Fibroblast of skin of back (primary cell): ENCODE results near the gene GLT1D1. TPM values are rescaled to one million over a fixed set of nuclear protein-coding genes. Genes with fewer than 3 reads are reported as not detected.
A peak's percentile ranks its signal among the peaks of the same experiment; 100 is the strongest.
"Not testable (repeated sequence)": the region's sequence is repeated elsewhere in the genome, so short reads cannot be mapped to it uniquely, and the experiment has no call there.

ENCODE experiments used
- DNase-seq: peaks from one replicate; pipeline ENCODE4 v3.0.0-alpha.2; 2013
- polyA plus RNA-seq, 2 experiments: library from polyadenylated mRNA; unstranded; fragments of 120-200 nt; gene quantifications; one replicate each; pipeline ENCODE4 v1.2.1, GENCODE V29; 2013; ENCODE audit not compliant: insufficient read length in 2 of 2

GLT1D1 gene
- not detected for polyA plus RNA-seq (2013, experiment 1 of 2; ENCODE audit: insufficient read length)
- 0.06 TPM for polyA plus RNA-seq (2013, experiment 2 of 2; ENCODE audit: insufficient read length)

GRCh38 chr12:128852885-128853599, at the start of gene GLT1D1:
TSS of gene GLT1D1 (plus strand) at chr12:128853478. CDS start at chr12:128853582, 104 bp downstream.
- no peak for DNase-seq

DNA sequence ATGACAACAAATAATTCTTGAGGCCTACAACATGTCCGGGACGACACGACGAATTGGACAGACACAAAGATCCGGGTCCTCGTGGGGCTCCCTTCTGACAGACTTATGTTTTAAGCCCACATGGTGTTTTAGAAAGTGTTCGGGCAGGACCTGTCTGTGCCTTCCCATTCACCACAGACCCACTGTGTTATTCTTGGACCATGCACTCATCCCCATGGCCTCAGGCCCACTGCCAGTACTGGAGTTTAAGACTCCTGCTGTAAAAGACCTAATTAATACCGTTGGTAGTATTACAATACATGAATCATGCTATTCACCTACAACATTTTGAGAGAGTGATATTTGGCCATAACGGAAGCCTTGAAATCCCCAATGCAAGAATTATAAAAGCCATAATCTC, 49.5 kb upstream of the GLT1D1 start:
- DNase-seq: no peak

DNA sequence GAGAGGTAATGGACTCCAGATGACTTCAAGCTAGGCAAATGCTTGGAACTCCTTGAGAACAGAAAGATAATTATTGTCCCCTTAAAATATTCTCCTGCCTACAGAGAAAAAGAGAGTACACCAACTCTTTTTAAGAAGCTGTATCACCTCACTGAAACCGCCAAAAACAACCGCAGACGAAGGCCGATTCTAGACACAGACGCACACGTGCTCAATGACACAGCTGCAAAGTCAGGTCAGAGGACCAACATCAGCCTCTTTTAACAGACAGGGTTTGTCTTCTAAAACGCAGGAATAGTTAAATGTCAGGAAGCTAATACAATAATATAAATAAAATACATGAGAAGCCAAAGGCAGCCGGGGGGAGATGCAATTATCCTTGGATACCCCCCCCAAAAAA, 48.5 kb upstream of the GLT1D1 start:
- no peak for DNase-seq

- not testable (repeated sequence) for DNase-seq
These were observed 47.9 kb upstream of the GLT1D1 start for GRCh38 chr12:128805406-128805805.

DNA sequence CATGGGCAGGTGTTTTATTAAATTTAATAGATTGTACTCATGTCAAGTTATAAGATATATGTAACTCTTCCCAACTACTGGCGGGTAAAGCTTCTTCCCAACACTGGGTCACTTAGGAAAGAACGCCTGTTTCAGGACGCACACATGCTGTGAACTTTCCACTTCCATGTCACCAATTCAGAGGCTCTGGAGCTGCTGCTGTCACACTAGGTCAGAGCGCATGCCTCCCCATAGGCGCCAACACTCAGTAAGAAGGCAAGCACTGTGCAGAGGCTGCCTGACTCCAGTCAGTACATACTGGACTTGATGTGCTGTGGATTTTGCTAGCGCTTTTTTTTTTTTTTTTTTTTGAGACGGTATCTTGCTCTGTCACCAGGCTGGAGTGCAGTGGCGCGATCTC, 46.7 kb upstream of the GLT1D1 start:
- DNase-seq: no peak

GRCh38 chr12:128807161-128807724, 46.0 kb upstream of the GLT1D1 start:
- DNase-seq: no peak

DNA sequence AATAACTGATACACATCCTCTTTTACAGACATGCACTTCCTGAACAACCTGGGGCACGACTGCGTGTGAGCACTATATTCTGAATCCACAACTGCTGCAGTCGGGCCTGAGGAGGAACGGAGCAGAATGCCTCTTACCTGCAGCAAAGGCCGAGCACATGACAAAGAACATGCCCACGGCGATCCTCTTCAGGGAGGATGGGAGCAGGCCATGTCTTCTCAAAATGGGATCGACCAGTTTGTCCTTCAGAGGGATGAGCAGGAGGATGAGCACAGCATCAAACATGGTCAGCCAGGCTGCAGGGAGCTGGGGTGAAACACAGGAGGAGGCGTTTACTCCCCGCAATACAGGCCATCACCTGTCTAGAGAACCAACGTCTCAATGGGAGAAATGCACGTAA, 44.6 kb upstream of the GLT1D1 start:
- no peak for DNase-seq

GRCh38 chr12:128810182-128811127, 42.8 kb upstream of the GLT1D1 start:
- DNase-seq: peak; percentile 69

DNA sequence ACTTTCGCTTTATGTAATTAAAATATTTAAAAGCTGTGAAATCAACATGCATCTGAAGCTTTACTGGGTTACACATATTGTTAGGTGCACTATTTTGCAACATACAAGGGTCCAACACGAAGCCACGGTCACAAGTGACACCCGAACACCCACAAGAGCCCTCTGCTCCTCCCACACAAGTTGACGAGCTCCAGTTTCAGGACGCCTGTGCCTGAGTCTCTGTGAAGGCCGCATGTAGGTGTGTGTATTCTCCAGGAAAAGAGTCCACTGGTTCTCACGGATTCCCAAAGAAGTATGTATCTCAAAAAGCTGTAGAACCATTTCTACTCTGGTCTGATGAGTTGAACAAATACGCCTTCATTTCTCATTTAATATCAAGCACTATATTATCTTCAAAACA, 41.5 kb upstream of the GLT1D1 start:
- DNase-seq: no peak

GRCh38 chr12:128813392-128813791, 39.9 kb upstream of the GLT1D1 start:
- DNase-seq: no peak

DNA sequence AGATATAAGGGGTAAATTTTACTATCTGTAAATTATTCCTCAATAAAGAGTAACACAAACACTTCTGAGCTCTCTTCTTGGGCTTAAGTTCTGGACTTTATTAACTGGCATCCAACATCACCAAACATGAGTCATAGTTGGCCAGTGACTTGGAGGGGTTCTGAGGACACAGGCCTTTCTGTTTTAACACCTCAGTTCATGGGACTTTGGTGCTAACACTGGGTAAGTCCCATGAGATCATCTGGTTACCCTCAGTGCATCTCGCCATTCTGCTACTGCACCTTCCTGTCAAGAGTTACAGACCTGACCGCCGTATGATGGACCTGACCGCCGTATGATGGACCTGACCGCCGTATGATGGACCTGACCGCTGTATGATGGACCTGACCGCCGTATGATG, 39.4 kb upstream of the GLT1D1 start:
- DNase-seq: peak; percentile 21

DNA sequence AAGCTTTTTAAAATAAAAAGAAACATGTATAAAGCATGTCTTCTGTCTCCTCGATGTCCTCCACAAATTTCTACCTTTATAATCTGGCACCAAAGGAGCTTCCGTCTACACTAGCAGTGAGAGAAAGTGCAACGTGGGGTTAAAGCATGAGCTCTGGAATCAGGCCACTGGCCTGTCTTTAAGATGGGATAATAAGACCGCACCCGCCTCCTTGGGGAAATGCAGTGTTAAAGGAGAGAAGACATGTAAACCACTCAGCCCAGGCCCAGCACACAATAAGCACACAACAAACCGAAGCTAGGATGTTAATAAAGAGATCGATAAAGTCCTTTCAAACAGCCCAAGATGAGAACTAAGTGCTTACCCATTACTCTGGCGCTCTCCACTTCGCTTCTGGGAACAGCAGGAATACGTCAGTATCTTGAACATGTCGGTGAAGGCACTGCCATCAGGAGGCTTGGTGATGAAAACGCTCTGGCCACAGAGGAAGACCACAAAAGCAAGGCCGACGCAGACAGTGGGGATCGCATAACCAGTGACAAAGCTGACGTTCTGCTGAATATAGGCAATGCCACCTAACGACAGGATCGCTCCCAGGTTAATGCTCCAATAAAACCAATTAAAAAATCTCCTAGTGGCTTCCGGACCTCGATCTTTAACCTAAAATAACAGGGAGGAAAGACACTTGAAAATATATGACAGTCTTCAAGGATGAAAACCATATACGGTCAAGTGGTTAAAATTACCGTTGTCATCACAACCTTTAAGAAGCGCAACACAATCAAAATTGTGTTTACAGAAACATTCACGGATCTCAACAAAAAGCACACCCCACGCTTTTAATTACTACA, 38.6 kb upstream of the GLT1D1 start:
- DNase-seq: no peak

GRCh38 chr12:128815779-128816642, 37.3 kb upstream of the GLT1D1 start:
- no peak for DNase-seq

- no peak for DNase-seq
These were observed 36.7 kb upstream of the GLT1D1 start for GRCh38 chr12:128816643-128816920.

DNA sequence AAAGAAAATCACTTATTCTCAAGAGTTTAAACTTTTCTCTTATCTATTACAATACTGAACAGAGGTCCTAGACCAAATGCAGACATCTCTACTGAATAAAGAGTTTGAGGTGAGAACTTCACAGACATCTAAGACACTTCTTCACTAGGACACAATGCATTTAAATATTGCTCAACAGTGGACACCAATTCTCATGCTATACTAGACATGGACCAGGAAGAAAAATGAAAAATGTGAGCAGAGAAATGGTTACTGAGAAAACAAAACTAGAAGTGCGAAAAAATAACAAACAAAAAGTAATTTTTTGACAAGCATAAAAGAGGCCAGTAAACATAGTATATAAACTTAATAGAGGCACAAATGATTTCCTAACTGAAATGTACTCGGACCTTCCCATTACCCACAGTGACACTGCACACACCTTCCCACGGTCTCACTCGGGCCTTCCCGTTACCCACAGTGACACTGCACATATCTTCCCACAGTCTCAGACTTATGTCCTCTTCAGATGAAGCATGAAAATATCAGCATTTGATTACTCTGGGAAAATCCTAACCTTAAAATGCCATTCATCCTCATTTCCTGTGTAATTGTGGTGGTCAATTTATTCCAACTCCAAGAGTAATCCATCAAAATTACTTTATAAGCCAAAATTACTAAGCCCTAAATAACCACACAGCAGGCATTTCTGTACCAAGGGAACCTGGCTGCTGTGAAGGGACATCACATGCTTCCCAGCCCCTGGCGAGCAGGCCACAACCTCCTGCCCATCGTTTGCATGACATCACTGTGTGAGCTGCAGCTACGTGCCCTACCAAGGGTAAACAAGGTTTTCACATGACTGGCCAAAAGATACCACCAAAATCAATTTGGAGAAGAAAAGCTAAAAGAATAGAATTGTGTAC, 35.9 kb upstream of the GLT1D1 start:
- DNase-seq: no peak

GRCh38 chr12:128818065-128819022, 34.9 kb upstream of the GLT1D1 start:
- DNase-seq: peak; percentile 66

DNA sequence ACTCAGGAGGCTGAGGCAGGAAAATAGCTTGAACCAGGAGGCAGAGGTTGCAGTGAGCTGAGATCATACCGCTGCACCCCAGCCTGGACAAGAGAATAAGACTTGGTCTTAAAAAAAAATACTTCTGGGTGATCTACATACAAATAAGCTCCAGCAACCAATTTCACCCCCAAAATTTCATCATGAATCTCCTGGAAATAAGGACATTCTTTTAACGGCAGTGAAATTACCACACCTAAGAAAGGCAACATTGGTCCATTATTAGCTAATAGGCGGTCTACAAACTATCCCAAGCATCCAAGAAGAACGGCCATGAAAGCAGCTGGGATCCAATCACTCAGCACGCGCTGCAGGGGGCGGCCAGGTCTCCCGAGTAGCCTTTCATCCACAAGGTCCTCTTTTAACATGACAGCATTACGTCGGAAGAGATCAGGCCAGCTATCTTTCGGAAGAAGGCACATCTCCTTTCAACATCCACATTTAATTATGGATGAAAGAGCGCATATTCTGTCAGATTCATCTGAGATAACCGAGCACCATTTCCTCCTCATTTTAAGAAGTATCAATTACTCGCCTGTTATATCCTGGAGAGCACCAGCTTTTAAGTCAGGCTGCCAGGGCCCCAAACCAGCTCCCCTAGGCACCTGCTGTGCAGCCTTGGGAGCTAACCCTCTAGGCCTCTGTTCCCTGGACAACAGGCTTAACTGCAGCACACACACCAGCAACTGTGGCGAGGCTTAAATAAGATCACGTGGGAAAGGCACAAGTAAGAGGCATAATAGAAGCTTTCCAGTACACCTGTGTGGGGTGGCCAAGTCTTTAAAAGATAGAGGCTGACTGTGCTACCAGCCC, 33.8 kb upstream of the GLT1D1 start:
- DNase-seq: no peak

DNA sequence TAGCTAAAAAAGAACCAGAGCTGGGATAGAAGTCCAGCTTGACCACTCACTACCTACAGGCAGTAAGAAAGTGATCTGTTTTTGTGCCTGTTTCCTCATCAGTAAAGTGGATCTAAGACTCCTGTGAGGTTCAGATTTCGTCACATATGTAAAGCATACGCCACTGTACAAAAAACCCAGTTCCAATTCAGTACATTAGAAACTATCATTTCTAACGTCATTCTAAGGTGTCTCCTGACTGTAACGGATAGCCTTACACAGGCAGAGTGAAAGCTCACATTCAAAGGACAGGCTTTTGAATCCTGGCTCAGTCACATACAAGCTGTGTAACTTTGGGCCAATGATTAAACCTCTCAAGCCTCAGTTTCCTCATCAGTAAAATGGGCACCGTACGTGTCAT, 33.0 kb upstream of the GLT1D1 start:
- no peak for DNase-seq
